B cell (primary cell): ENCODE measurements around the gene IFI16. TPM values are rescaled to one million over a fixed set of nuclear protein-coding genes. Genes with fewer than 3 reads are reported as not detected.

Source experiments
- ATAC-seq: fragments of 200-7000 bp; cut with Tn5 transposase; one replicate; pipeline ENCODE4 v1.10.0; 2021; ENCODE audit warnings: low read depth, mild to moderate bottlenecking, moderate number of reproducible peaks, moderate library complexity
- CTCF ChIA-PET: fragments of 350-600 bp; sonication (Branson Sonifier 250); formaldehyde crosslinking; loops from one replicate; lab custom pipeline; 2021; ENCODE audit warnings: antibody characterized with exemption, inconsistent platforms; lab: Charles Lee
- POLR2A ChIA-PET: fragments of 350-600 bp; sonication (Branson Sonifier 250); formaldehyde crosslinking; loops from one replicate; lab custom pipeline; 2021; ENCODE audit warnings: antibody characterized with exemption; lab: Charles Lee
- DNase-seq: peaks from one replicate; pipeline ENCODE4 v3.0.0; 2013
- H2AFZ ChIP-seq: 2 replicates; pipeline ENCODE4 v1.6.1; 2012; ENCODE audit warnings: mild to moderate bottlenecking, low read depth, low read length; ENCODE audit not compliant: insufficient read depth, poor library complexity, severe bottlenecking
- H3K27ac ChIP-seq, 2 donors: 1 replicate in 1 of 2; 2 replicates in 1 of 2; pipeline ENCODE4 v1.5.1; 2012 to 2013; ENCODE audit warnings: low read length in 2 of 2, mild to moderate bottlenecking in 2 of 2, moderate library complexity in 1 of 2
- H3K27me3 ChIP-seq, 4 experiments: fragments of 200-600 bp in 1 of 4; sonication (generic) in 1 of 4; replicated peaks in 1 of 4; 1 replicate in 2 of 4; 2 replicates in 2 of 4; pipeline versions ENCODE4 v1.6.1 to v1.7.0; 2013 to 2016; ENCODE audit warnings: low read length in 3 of 4, mild to moderate bottlenecking in 2 of 4, mixed read lengths in 1 of 4, moderate library complexity in 1 of 4; ENCODE audit not compliant: insufficient read depth in 4 of 4, control insufficient read depth in 3 of 4; ENCODE audit errors: control extremely low read depth in 1 of 4
- H3K36me3 ChIP-seq, 2 experiments: replicated peaks in 1 of 2; 1 replicate in 1 of 2; 2 replicates in 1 of 2; pipeline versions ENCODE4 v1.6.1 to v1.7.1; 2013; ENCODE audit warnings: low read length in 1 of 2; ENCODE audit not compliant: insufficient read depth in 2 of 2, control insufficient read depth in 1 of 2; ENCODE audit errors: control extremely low read depth in 1 of 2, extremely low read depth in 1 of 2
- H3K4me1 ChIP-seq, 2 donors: fragments of 200-600 bp in 1 of 2; sonication (generic) in 1 of 2; 1 replicate in 1 of 2; 2 replicates in 1 of 2; pipeline versions ENCODE4 v1.5.1 to v1.6.1; 2013 to 2017; ENCODE audit warnings: low read length in 2 of 2; ENCODE audit not compliant: control insufficient read depth in 2 of 2, insufficient read depth in 2 of 2
- H3K4me2 ChIP-seq: replicated peaks from 2 replicates; pipeline ENCODE3; 2012; ENCODE audit warnings: mild to moderate bottlenecking, low read depth, low read length; ENCODE audit not compliant: poor library complexity, severe bottlenecking
- H3K4me3 ChIP-seq, 5 experiments: fragments of 200-600 bp in 1 of 5; sonication (generic) in 1 of 5; 1 replicate in 3 of 5; 2 replicates in 2 of 5; pipeline versions ENCODE4 v1.5.1 to v1.7.0; 2011 to 2016; ENCODE audit warnings: low read length in 4 of 5, mild to moderate bottlenecking in 4 of 5, low read depth in 2 of 5, control low read depth in 1 of 5, moderate library complexity in 1 of 5; ENCODE audit not compliant: insufficient read depth in 1 of 5; ENCODE audit errors: control extremely low read depth in 1 of 5, extremely low read depth in 1 of 5
- H3K79me2 ChIP-seq: fragments of 200-600 bp; sonication (generic); one replicate; pipeline ENCODE4 v1.6.0; 2016; ENCODE audit warnings: low read length; ENCODE audit not compliant: control insufficient read depth, insufficient read depth
- H3K9ac ChIP-seq: fragments of 200-600 bp; sonication (generic); 2 replicates; pipeline ENCODE4 v1.6.1; 2017; ENCODE audit warnings: mild to moderate bottlenecking, low read length, moderate library complexity
- H3K9me3 ChIP-seq, 3 donors: one replicate each; pipeline versions ENCODE4 v1.6.1 to v1.7.1; 2013; ENCODE audit warnings: low read length in 2 of 3; ENCODE audit not compliant: control insufficient read depth in 2 of 3, insufficient read depth in 1 of 3; ENCODE audit errors: control extremely low read depth in 1 of 3
- H4K20me1 ChIP-seq: 2 replicates; pipeline ENCODE4 v1.6.0; 2012; ENCODE audit warnings: mild to moderate bottlenecking, low read length; ENCODE audit not compliant: insufficient read depth, control insufficient read depth, poor library complexity, severe bottlenecking
- H3K27ac Mint-ChIP-seq: one replicate; pipeline ENCODE4 v1.8.0; 2021; ENCODE audit warnings: mixed read lengths
- H3K27me3 Mint-ChIP-seq: one replicate; pipeline ENCODE4 v1.8.0; 2021; ENCODE audit warnings: mixed read lengths
- H3K4me1 Mint-ChIP-seq: one replicate; pipeline ENCODE4 v1.8.0; 2021; ENCODE audit warnings: mixed read lengths
- H3K4me3 Mint-ChIP-seq: one replicate; pipeline ENCODE4 v1.8.0; 2021; ENCODE audit warnings: mixed read lengths
- H3K9me3 Mint-ChIP-seq: one replicate; pipeline ENCODE4 v1.8.0; 2022; ENCODE audit warnings: mixed read lengths; ENCODE audit not compliant: insufficient read depth
- EZH2 ChIP-seq: IDR thresholded peaks from 2 replicates; pipeline ENCODE4 v1.6.1; 2012; ENCODE audit warnings: borderline replicate concordance, low read depth, mild to moderate bottlenecking, moderate library complexity, low read length; ENCODE audit not compliant: insufficient read depth, poor library complexity, severe bottlenecking
- WGBS: methylation state at CpG from one replicate; pipeline ENCODE4 v1.1.5; 2013; ENCODE audit warnings: missing lambda C conversion rate; ENCODE audit not compliant: insufficient coverage; 5-methylcytosine and 5-hydroxymethylcytosine counted together
- intact Hi-C: fragments of 100-400 bp; cut with micrococcal nuclease; formaldehyde crosslinking; loops from one replicate; pipeline ENCODE4 v1.10.0; 2022
- polyA plus RNA-seq: library from polyadenylated mRNA; depleted of rRNA; stranded (reverse); fragments of >200 nt; gene quantifications from 2 replicates; pipeline ENCODE4 v1.2.3, GENCODE V29; 2012
- total RNA-seq, 2 donors: library from RNA; stranded (reverse); fragments of 120-200 nt in 1 of 2; gene quantifications; 1 replicate in 1 of 2; 2 replicates in 1 of 2; pipeline versions ENCODE4 v1.2.3 to v1.2.4, GENCODE V29; 2013 to 2022
- TF ChIP-seq, protein P1 (sequence below): fragments of 200-600 bp; IDR thresholded peaks from one replicate; pipeline ENCODE4 v1.8.0; 2022; ENCODE audit warnings: antibody characterized with exemption, mild to moderate bottlenecking

The IFI16 gene
- total and polyA plus RNA-seq, 2 donors (not counting 1 experiment from before 2014, with no cell fraction given) = 89.0 to 176 TPM

DNA sequence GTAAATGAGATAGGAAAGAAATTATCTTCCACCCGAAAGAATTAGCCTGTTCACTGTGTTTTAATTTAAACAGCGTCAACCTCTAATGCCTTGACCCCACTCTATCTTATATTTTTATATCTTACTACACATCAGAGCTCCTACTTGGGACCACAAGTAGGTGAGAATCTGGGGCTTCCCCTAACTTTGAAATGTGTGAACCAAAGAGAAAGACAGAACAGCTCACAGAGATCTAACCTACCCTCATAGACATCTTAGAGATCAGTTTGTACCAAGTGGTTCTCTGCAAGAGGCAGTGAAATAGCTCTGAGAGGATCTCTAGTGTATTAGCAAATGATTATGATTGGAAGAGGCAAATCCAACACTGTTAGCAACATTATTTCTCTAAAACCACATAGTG lies 31.0 kb upstream of the IFI16 start:
- Histone ChIP-seq H3K27ac (no peak overlapping the region), H4K20me1 (no peaks in the 10 kb centered on the region), H3K9me3 (peaks cover 12 to 16% (median 13%) of the 10 kb centered on the region in 3 donors), H3K36me3 (no peaks in the 10 kb centered on the region), H3K79me2 (no peaks in the 10 kb centered on the region), H3K4me1 (no peaks in the 10 kb centered on the region), H3K9ac (no peak overlapping the region), H3K4me2 (no peak overlapping the region), H3K27me3 (no peaks in the 10 kb centered on the region), H3K4me3 (no peak overlapping the region), H2AFZ (no peak overlapping the region)
- ChIA-PET POLR2A (interaction anchor here (0.6 kb wide), 1 partner anchor 732 kb away, joined by 3 read pairs; no protein-coding TSS in a partner anchor), CTCF (interaction anchor here (0.6 to 1.0 kb wide), 3 partner anchors 10 to 869 kb away, joined by 3 read pairs; no protein-coding TSS in a partner anchor)
- intact Hi-C loops = no loop called here
- Mint-ChIP-seq H3K27ac (no peak overlapping the region), H3K4me1 (peaks cover 2% of the 10 kb centered on the region), H3K4me3 (no peak overlapping the region), H3K27me3 (no peaks in the 10 kb centered on the region), H3K9me3 (peaks cover 5% of the 10 kb centered on the region)
- no peak for ATAC-seq
- no peak for TF ChIP-seq EZH2
- TF ChIP-seq, protein P1, sequence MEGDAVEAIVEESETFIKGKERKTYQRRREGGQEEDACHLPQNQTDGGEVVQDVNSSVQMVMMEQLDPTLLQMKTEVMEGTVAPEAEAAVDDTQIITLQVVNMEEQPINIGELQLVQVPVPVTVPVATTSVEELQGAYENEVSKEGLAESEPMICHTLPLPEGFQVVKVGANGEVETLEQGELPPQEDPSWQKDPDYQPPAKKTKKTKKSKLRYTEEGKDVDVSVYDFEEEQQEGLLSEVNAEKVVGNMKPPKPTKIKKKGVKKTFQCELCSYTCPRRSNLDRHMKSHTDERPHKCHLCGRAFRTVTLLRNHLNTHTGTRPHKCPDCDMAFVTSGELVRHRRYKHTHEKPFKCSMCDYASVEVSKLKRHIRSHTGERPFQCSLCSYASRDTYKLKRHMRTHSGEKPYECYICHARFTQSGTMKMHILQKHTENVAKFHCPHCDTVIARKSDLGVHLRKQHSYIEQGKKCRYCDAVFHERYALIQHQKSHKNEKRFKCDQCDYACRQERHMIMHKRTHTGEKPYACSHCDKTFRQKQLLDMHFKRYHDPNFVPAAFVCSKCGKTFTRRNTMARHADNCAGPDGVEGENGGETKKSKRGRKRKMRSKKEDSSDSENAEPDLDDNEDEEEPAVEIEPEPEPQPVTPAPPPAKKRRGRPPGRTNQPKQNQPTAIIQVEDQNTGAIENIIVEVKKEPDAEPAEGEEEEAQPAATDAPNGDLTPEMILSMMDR = no peak
- no CpG with 5 or more reads among the region's 2 CpGs for WGBS
- DNase-seq = no peak

DNA sequence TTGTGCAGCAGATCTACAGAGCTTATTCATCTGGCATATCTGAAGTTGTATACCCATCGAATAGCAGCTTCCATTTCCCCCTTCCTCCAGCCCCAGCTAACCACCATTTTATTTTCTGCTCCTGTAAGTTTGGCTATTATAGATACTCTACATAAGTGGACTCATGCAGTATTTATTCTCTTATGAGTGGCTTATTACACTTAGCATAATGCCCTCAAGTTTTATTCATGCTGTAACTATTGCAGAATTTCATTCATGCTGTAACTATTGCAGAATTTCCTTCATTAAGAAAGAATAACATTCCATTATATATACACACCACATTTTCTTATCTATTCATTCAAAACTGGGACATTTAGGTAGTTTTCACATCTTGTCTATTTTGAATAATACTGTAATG lies 30.5 kb upstream of the IFI16 start:
- intact Hi-C loops = no loop called here

More for the DNA sequence above, 30.5 kb upstream of the IFI16 start:
- no CpG with 5 or more reads among the region's 1 CpG for WGBS
- POLR2A ChIA-PET = interaction anchor here (0.6 kb wide), 1 partner anchor 733 kb away, joined by 3 read pairs; no protein-coding TSS in a partner anchor
- H3K4me2 ChIP-seq = no peak overlapping the region
- no peak for DNase-seq
- H3K27me3 ChIP-seq = no peaks in the 10 kb centered on the region
- no peaks in the 10 kb centered on the region for H3K36me3 ChIP-seq
- TF ChIP-seq, protein P1 = no peak
- no peak for TF ChIP-seq EZH2
- ATAC-seq = no peak
- Mint-ChIP-seq H3K27ac (no peak overlapping the region), H3K4me1 (peaks cover 2% of the 10 kb centered on the region), H3K4me3 (no peak overlapping the region), H3K9me3 (peaks cover 6% of the 10 kb centered on the region), H3K27me3 (peaks cover 1% of the 10 kb centered on the region)
- H3K4me3 ChIP-seq = no peak overlapping the region
- peaks cover 12 to 16% (median 13%) of the 10 kb centered on the region in 3 donors for H3K9me3 ChIP-seq
- H3K27ac ChIP-seq = no peak overlapping the region
- no peak overlapping the region for H3K9ac ChIP-seq
- no peaks in the 10 kb centered on the region for H3K79me2 ChIP-seq
- no peak overlapping the region for H2AFZ ChIP-seq
- CTCF ChIA-PET = no interaction called here
- no peaks in the 10 kb centered on the region for H4K20me1 ChIP-seq
- no peaks in the 10 kb centered on the region for H3K4me1 ChIP-seq
